ENCODE data around the gene RASD2. TPM values are rescaled to one million over a fixed set of nuclear protein-coding genes. Genes with fewer than 3 reads are reported as not detected.
"Not testable (repeated sequence)": the region's sequence is repeated elsewhere in the genome, so short reads cannot be mapped to it uniquely, and the experiment has no call there.

The RASD2 gene
- total RNA-seq, 1 donor: 0.52 TPM

GRCh38 chr22:35510951-35511350 lies 29.7 kb upstream of the RASD2 start:
- H3K27me3 ChIP-seq (ENCODE audit: insufficient read depth, low read length): no peaks in the 10 kb centered on the region
- no peaks in the 10 kb centered on the region for H3K4me1 ChIP-seq (ENCODE audit: insufficient read depth, low read length)
- no peak overlapping the region for H3K4me3 ChIP-seq (ENCODE audit: low read length)
- no peaks in the 10 kb centered on the region for H3K9me3 ChIP-seq (ENCODE audit: low read depth, low read length)

DNA sequence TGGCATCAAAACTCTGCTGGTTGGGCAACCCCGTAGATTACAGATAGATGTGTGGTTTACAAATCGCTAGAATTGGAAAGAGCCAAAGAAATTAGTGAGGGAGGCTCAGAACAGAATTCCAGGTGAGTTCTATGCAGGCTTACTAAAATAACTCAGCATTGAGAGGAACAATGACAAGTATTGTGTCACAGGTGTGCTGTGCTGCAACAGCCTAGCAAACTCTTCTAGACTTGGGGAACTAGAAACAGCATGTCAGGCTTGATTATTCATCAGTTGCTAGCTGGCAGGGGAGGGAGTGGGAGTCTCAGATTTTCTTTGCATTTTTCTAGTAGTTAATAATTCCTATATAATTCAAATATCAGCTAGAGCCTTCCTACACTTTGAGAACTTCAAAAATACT lies 26.3 kb upstream of the RASD2 start:
- Histone ChIP-seq H3K4me1 (ENCODE audit: insufficient read depth, low read length) (no peaks in the 10 kb centered on the region), H3K4me3 (ENCODE audit: low read length) (no peak overlapping the region), H3K27me3 (ENCODE audit: insufficient read depth, low read length) (no peaks in the 10 kb centered on the region), H3K9me3 (ENCODE audit: low read depth, low read length) (no peaks in the 10 kb centered on the region)

DNA sequence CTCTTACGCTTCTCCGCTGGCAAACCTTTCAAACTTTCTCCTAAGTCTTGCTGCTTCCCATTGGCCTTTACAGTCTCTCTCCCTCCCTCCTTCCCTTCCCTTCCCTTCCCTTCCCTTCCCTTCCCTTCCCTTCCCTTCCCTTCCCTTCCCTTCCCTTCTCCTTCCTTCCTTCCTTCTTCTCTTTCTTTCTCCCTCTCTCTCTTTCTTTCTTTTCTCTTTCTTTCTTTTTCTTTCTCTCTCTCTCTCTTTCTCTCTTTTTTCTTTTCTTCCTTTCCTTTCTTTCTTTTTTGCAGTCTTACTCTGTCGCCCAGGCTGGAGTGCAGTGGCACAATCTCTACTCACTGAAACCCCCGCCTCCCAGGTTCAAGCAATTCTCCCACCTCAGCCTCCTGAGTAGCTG lies 24.7 kb upstream of the RASD2 start:
- not testable (repeated sequence) for H3K4me1 ChIP-seq (ENCODE audit: insufficient read depth, low read length); H3K27me3 ChIP-seq (ENCODE audit: insufficient read depth, low read length); H3K4me3 ChIP-seq (ENCODE audit: low read length); H3K9me3 ChIP-seq (ENCODE audit: low read depth, low read length)

DNA sequence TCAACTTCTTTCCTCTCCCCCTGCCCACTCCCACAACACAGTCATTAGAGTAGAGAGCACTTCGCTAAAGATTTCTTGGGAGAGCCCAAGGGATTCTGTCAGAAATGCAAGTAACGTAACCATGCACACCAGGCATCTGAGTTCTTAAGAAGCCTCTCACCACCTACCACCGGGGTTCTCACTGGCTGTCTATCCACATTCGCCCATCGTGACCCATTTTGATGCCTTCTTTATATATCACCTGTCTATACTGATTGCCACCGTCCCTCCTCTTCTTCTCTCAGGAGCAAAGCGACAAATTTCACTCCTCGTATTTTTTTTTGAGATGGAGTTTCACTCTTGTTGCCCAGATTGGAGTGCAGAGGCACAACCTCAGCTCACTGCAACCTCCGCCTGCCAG lies 23.9 kb upstream of the RASD2 start:
- no peaks in the 10 kb centered on the region for H3K4me1 ChIP-seq (ENCODE audit: insufficient read depth, low read length)
- no peak overlapping the region for H3K4me3 ChIP-seq (ENCODE audit: low read length)
- no peaks in the 10 kb centered on the region for H3K9me3 ChIP-seq (ENCODE audit: low read depth, low read length)
- H3K27me3 ChIP-seq (ENCODE audit: insufficient read depth, low read length): no peaks in the 10 kb centered on the region

- Histone ChIP-seq H3K4me3 (ENCODE audit: low read length) (no peak overlapping the region), H3K27me3 (ENCODE audit: insufficient read depth, low read length) (no peaks in the 10 kb centered on the region), H3K4me1 (ENCODE audit: insufficient read depth, low read length) (no peaks in the 10 kb centered on the region), H3K9me3 (ENCODE audit: low read depth, low read length) (no peaks in the 10 kb centered on the region)
Measured at GRCh38 chr22:35517207-35517606, 23.4 kb upstream of the RASD2 start.

DNA sequence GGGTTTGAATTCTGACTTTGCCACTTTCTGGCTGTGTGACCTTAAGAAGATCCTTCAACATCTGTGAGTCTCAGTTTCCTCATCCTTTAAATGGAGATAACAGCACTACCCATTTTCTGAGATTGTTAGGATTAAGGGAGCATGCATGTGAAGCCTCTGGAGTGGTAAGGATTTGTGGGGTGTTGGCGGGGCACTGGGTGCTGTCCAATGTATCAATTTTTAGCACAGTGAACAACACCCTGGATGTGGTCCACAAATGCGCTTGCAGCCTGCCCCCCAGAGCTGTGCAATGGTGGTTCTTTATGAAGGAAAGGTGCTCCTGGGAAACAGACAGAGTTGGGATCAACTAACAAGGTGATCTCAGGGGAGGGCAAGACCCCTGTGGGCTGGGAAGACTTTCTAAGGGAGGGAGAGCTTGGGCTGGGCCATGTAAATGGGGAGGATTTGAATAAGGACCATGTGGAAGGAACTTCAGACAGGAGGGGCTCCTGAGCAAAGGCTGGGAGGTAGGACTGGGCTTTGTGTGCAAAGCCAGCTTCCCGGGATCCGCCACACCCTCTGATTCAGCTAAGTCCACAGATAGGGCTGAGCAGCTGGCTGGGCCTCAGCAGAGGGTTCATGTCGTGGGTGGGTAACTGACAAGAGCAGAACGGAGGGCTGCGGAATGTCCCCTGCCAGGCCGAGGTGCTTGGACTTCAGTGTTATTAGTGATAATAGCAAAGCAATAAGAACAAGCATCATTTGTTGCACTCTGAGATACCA lies 22.7 kb upstream of the RASD2 start:
- Histone ChIP-seq H3K9me3 (ENCODE audit: low read depth, low read length) (no peaks in the 10 kb centered on the region), H3K27me3 (ENCODE audit: insufficient read depth, low read length) (no peaks in the 10 kb centered on the region), H3K4me3 (ENCODE audit: low read length) (no peak overlapping the region), H3K4me1 (ENCODE audit: insufficient read depth, low read length) (no peaks in the 10 kb centered on the region)

GRCh38 chr22:35518811-35519210 lies 21.8 kb upstream of the RASD2 start:
- Histone ChIP-seq H3K9me3 (ENCODE audit: low read depth, low read length) (no peaks in the 10 kb centered on the region), H3K27me3 (ENCODE audit: insufficient read depth, low read length) (no peaks in the 10 kb centered on the region), H3K4me3 (ENCODE audit: low read length) (no peak overlapping the region), H3K4me1 (ENCODE audit: insufficient read depth, low read length) (no peaks in the 10 kb centered on the region)

- no peaks in the 10 kb centered on the region for H3K4me1 ChIP-seq (ENCODE audit: insufficient read depth, low read length)
- H3K27me3 ChIP-seq (ENCODE audit: insufficient read depth, low read length): no peaks in the 10 kb centered on the region
- no peaks in the 10 kb centered on the region for H3K9me3 ChIP-seq (ENCODE audit: low read depth, low read length)
- H3K4me3 ChIP-seq (ENCODE audit: low read length): no peak overlapping the region
Measured at GRCh38 chr22:35519306-35520000, 21.2 kb upstream of the RASD2 start.

DNA sequence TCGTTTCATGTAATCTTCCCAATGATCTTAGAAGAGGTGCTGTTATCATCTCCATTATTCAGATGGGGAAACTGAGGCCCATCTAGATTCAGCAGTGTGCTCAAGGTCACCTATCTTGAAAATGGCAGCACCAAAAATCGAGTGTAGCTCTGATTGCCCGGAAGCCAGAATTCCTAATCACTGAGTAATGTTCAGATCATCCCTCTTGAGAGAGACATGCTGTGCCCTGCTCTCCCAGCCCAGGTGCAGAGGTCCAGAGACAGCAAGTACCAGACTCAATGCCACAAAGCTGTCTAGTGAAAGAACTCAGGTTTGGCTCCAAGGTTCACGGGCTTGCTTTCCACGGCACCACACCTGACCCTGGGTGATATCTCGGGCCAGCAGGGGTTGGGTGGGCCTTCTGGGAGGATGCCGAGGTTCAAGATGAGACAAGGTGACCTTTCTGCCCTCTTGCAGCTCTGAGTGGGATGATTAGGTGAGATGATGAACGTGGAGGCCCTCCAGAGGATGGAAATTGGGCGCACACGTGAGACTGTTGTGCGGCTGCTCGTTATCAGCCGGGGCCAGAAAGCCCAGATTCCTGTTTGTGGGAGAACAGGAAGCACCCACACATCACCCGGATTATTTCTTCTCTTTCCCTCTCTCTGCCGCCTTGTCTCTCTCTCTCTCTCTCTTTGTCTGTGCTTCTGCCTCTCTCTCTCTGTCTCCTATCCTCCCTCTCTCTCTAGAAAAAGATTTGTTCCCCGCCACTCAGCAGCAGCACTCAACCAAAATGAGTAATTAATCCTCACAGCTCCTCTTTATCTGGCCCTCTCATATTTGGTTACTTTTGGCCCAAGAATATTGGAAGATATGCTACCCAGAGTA lies 19.0 kb upstream of the RASD2 start:
- H3K4me3 ChIP-seq (ENCODE audit: low read length): no peak overlapping the region
- no peaks in the 10 kb centered on the region for H3K27me3 ChIP-seq (ENCODE audit: insufficient read depth, low read length)
- H3K9me3 ChIP-seq (ENCODE audit: low read depth, low read length): no peaks in the 10 kb centered on the region
- no peaks in the 10 kb centered on the region for H3K4me1 ChIP-seq (ENCODE audit: insufficient read depth, low read length)

DNA sequence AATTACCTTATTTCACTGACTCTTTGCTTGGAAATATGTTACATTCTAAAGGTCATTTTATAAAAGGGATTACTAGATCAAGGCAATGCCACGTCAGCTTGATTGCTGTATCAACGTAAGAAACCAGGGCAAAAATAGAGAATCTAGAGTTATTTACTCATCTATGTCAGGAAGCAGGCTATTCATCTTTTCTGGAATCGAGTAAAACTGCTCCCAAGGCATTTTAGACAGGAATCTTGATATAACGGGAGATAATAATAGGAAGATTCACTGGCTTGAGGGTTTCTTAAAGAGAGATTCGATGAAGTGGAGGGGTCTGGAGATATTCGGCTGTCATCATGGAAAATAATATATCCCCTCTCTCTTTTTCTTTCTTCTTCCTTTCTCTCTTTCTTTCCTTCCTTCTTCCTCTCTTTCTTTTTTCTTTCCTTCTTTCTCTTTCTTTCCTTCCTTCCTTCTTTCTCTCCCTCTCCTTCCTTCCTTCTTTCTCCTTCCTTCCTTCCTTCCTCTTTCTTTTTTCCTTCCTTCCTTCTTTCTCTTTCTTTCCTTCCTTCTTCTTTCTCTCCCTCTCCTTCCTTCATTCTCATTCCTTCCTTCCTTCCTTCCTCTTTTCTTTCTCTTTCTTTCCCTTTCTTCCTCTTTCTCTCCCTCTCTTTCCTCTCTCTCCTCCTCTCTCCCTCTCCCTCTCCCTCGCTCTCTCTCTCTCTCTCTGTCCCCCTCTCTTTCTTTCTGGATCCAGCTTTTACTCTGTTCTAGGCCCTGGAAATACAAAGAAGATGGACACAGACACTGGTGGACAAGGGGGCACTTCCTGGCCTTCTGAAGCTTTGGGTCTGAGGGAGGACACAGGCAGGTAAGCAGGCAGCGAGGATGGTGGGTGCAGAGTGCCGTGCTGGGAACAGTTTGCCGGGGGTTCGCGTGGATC lies 18.1 kb upstream of the RASD2 start:
- Histone ChIP-seq H3K4me1 (ENCODE audit: insufficient read depth, low read length) (no peaks in the 10 kb centered on the region), H3K27me3 (ENCODE audit: insufficient read depth, low read length) (no peaks in the 10 kb centered on the region), H3K4me3 (ENCODE audit: low read length) (no peak overlapping the region)

DNA sequence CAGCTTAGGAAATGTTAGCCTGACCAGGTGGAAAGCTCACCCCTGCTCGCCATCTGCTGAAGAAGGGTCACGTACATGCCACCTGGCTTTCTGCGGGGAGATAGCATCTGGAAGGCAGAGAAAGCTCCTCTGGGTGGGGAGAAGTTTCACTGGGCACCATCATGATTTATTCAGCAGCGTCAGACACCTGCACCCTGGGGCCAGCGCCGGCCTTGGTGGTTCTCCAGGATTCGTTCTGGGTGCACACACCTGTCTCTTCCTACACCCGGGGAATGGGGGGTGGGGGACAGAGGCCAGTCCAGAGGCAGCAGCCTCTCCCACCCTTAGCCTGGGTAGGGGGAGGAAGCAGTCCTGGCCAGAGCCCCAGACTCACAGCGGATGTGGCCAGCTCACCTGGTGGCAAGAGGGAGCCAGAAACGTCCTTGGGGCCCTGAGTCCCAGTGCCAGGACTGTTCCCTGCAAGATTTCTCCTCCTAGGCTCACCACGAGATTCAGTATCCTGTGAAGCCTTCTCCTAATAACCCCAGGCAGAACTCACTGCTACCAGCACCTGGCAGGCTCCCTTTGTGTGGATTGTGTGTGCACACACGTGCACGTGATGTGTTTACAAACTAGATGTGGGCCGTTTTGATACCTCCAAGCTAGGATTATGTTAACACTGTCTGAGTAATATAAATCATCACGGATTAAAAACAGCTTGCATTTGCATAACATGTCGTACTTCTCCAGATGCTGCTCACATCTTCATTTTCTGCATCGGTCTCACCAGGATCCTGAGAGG lies 17.3 kb upstream of the RASD2 start:
- Histone ChIP-seq H3K9me3 (ENCODE audit: low read depth, low read length) (no peaks in the 10 kb centered on the region), H3K4me1 (ENCODE audit: insufficient read depth, low read length) (no peaks in the 10 kb centered on the region), H3K4me3 (ENCODE audit: low read length) (no peak overlapping the region), H3K27me3 (ENCODE audit: insufficient read depth, low read length) (no peaks in the 10 kb centered on the region)

More for the DNA sequence above, 18.1 kb upstream of the RASD2 start:
- H3K9me3 ChIP-seq (ENCODE audit: low read depth, low read length): no peaks in the 10 kb centered on the region

GRCh38 chr22:35524966-35525686 lies 15.5 kb upstream of the RASD2 start:
- Histone ChIP-seq H3K4me1 (ENCODE audit: insufficient read depth, low read length) (no peaks in the 10 kb centered on the region), H3K27me3 (ENCODE audit: insufficient read depth, low read length) (no peaks in the 10 kb centered on the region), H3K9me3 (ENCODE audit: low read depth, low read length) (no peaks in the 10 kb centered on the region), H3K4me3 (ENCODE audit: low read length) (no peak overlapping the region)

DNA sequence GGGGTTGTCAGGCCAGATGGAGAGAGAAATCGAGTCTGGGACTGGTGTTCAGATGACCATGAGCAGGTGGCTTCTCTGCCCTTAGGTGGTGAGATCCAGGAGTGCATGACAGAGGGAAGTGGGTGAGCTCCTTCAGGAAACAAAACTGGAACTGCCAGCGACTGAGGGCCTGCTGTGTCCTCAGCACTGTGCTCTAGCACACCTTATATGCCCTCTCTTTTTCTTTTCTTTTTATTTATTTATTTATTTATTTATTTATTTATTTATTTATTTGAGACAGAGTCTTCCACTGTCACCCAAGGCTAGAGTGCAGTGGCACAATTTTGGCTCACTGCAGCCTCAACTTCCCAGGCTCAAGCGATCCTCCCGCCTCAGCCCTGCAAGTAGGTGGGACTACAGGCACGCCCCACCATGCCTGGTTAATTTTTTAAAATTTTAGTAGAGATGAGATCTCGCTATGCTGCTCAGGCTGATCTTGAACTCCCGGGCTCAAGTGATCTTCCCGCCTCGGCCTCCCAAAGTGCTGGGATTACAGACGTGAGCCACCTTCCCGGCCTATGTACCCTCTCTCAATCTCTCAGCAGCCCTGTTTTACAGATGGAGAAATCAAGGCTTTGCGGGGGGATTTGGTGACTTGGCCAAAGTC lies 14.8 kb upstream of the RASD2 start:
- H3K9me3 ChIP-seq (ENCODE audit: low read depth, low read length): no peaks in the 10 kb centered on the region
- no peaks in the 10 kb centered on the region for H3K27me3 ChIP-seq (ENCODE audit: insufficient read depth, low read length)
- H3K4me3 ChIP-seq (ENCODE audit: low read length): no peak overlapping the region
- H3K4me1 ChIP-seq (ENCODE audit: insufficient read depth, low read length): no peaks in the 10 kb centered on the region
